Tibial nerve (tissue), 3 donors: ENCODE results near the gene ANKRD53.

ENCODE experiments used
- POLR2A ChIP-seq, 2 donors: fragments of 450-650 bp; IDR thresholded peaks; one replicate each; pipeline ENCODE4 v1.6.1; 2017; ENCODE audit warnings: antibody characterized with exemption in 2 of 2, mild to moderate bottlenecking in 2 of 2, moderate library complexity in 2 of 2
- TF ChIP-seq, protein P1 (sequence below), 5 experiments: fragments of 200-600 bp in 3 of 5; fragments of 450-650 bp in 2 of 5; sonication (generic) in 3 of 5; IDR thresholded peaks; one replicate each; pipeline ENCODE4 v1.5.1; 2016 to 2019; ENCODE audit warnings: antibody characterized with exemption in 5 of 5, mild to moderate bottlenecking in 3 of 5, moderate library complexity in 2 of 5

- TF ChIP-seq, protein P1, sequence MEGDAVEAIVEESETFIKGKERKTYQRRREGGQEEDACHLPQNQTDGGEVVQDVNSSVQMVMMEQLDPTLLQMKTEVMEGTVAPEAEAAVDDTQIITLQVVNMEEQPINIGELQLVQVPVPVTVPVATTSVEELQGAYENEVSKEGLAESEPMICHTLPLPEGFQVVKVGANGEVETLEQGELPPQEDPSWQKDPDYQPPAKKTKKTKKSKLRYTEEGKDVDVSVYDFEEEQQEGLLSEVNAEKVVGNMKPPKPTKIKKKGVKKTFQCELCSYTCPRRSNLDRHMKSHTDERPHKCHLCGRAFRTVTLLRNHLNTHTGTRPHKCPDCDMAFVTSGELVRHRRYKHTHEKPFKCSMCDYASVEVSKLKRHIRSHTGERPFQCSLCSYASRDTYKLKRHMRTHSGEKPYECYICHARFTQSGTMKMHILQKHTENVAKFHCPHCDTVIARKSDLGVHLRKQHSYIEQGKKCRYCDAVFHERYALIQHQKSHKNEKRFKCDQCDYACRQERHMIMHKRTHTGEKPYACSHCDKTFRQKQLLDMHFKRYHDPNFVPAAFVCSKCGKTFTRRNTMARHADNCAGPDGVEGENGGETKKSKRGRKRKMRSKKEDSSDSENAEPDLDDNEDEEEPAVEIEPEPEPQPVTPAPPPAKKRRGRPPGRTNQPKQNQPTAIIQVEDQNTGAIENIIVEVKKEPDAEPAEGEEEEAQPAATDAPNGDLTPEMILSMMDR (IDR thresholded peaks at IDR 0.05) = no peak
- no peak for TF ChIP-seq POLR2A (IDR thresholded peaks at IDR 0.05)
Measured at GRCh38 chr2:71003396-71003795, 25.0 kb downstream of the ANKRD53 start.
